HG02970 (cell line): Measurements from ENCODE around the gene MYOZ2.
"Not testable (repeated sequence)": the region's sequence is repeated elsewhere in the genome, so short reads cannot be mapped to it uniquely, and the experiment has no call there.

Source experiments
- ATAC-seq: cut with Tn5 transposase; IDR thresholded peaks from one replicate; pipeline ENCODE4 v1.9.1; 2021; ENCODE audit warnings: mild to moderate bottlenecking, moderate library complexity, moderate number of reproducible peaks; ENCODE audit not compliant: unreplicated experiment, low FRiP score

Gene MYOZ2

GRCh38 chr4:119124352-119124751 is 11.3 kb upstream of the MYOZ2 start:
- no peak for ATAC-seq

GRCh38 chr4:119125931-119126330 is 9.7 kb upstream of the MYOZ2 start:
- ATAC-seq: no peak

GRCh38 chr4:119128148-119128547 is 7.5 kb upstream of the MYOZ2 start:
- ATAC-seq: no peak

- no peak for ATAC-seq
These were observed 5.1 kb upstream of the MYOZ2 start for GRCh38 chr4:119130365-119131065.

- ATAC-seq: no peak
These were observed 4.5 kb upstream of the MYOZ2 start for GRCh38 chr4:119131164-119131563.

GRCh38 chr4:119132306-119132705 is 3.3 kb upstream of the MYOZ2 start:
- ATAC-seq: no peak

- no peak for ATAC-seq
These were observed 914 bp downstream of the MYOZ2 start for GRCh38 chr4:119136546-119136945.

GRCh38 chr4:119138046-119138445 is 2.4 kb downstream of the MYOZ2 start:
- ATAC-seq: no peak

- no peak for ATAC-seq
These were observed 3.7 kb downstream of the MYOZ2 start for GRCh38 chr4:119139311-119139710.

- ATAC-seq: no peak
These were observed 4.2 kb downstream of the MYOZ2 start for GRCh38 chr4:119139822-119140252.

- ATAC-seq: not testable (repeated sequence)
These were observed 5.7 kb downstream of the MYOZ2 start for GRCh38 chr4:119141283-119141682.

GRCh38 chr4:119142833-119143232 is 7.2 kb downstream of the MYOZ2 start:
- no peak for ATAC-seq

GRCh38 chr4:119143341-119143740 is 7.7 kb downstream of the MYOZ2 start:
- not testable (repeated sequence) for ATAC-seq

GRCh38 chr4:119149110-119149509 is 13.5 kb downstream of the MYOZ2 start:
- no peak for ATAC-seq

- ATAC-seq: no peak
These were observed 15.5 kb downstream of the MYOZ2 start for GRCh38 chr4:119151161-119151560.

- no peak for ATAC-seq
These were observed 17.1 kb downstream of the MYOZ2 start for GRCh38 chr4:119152741-119153140.

- ATAC-seq: no peak
These were observed 26.5 kb downstream of the MYOZ2 start for GRCh38 chr4:119162174-119162573.

GRCh38 chr4:119165767-119166166 is 30.1 kb downstream of the MYOZ2 start:
- no peak for ATAC-seq

GRCh38 chr4:119170195-119170594 is 34.6 kb downstream of the MYOZ2 start:
- no peak for ATAC-seq

GRCh38 chr4:119172223-119172622 is 36.6 kb downstream of the MYOZ2 start:
- no peak for ATAC-seq

- ATAC-seq: not testable (repeated sequence)
These were observed 38.2 kb downstream of the MYOZ2 start for GRCh38 chr4:119173729-119174361.

GRCh38 chr4:119179011-119179410 is 43.4 kb downstream of the MYOZ2 start:
- ATAC-seq: no peak
